ENCODE results near the gene ADCY5.

ADCY5 gene

GRCh38 chr3:123367467-123368154 is 81.3 kb downstream of the ADCY5 start:
- POLR2A ChIA-PET: no interaction called here
- CTCF ChIA-PET: no interaction called here
- no peak for TF ChIP-seq LEF1 (IDR thresholded peaks at IDR 0.05; ENCODE audit: borderline replicate concordance)
- no peak for TF ChIP-seq FOXM1 (IDR thresholded peaks at IDR 0.05; ENCODE audit: borderline replicate concordance)
- no peak for TF ChIP-seq TARDBP (IDR thresholded peaks at IDR 0.05)
- TF ChIP-seq ARNT (IDR thresholded peaks at IDR 0.05): no peak
- no peak for TF ChIP-seq HDGF (IDR thresholded peaks at IDR 0.05; ENCODE audit: borderline replicate concordance)
- TF ChIP-seq NFRKB (IDR thresholded peaks at IDR 0.05): no peak
- no peak for TF ChIP-seq L3MBTL2 (conservative IDR thresholded peaks at IDR 0.05)
- no peak for TF ChIP-seq SP1 (IDR thresholded peaks at IDR 0.05)
- TF ChIP-seq, protein P1, sequence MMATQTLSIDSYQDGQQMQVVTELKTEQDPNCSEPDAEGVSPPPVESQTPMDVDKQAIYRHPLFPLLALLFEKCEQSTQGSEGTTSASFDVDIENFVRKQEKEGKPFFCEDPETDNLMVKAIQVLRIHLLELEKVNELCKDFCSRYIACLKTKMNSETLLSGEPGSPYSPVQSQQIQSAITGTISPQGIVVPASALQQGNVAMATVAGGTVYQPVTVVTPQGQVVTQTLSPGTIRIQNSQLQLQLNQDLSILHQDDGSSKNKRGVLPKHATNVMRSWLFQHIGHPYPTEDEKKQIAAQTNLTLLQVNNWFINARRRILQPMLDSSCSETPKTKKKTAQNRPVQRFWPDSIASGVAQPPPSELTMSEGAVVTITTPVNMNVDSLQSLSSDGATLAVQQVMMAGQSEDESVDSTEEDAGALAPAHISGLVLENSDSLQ (IDR thresholded peaks at IDR 0.05): no peak
- TF ChIP-seq CTBP1 (IDR thresholded peaks at IDR 0.05; ENCODE audit: borderline replicate concordance): no peak
- no peak for TF ChIP-seq ZNF384 (IDR thresholded peaks at IDR 0.05)
- TF ChIP-seq BHLHE40 (IDR thresholded peaks at IDR 0.05; ENCODE audit: borderline replicate concordance): no peak
- TF ChIP-seq ELF4 (IDR thresholded peaks at IDR 0.05): no peak
- no peak for TF ChIP-seq FOXK2 (IDR thresholded peaks at IDR 0.05)
- TF ChIP-seq SUZ12 (IDR thresholded peaks at IDR 0.05): no peak
- no peak for TF ChIP-seq FOXA1 (IDR thresholded peaks at IDR 0.05)
- no peak for DNase-seq (ENCODE audit: extremely low spot score)

DNA sequence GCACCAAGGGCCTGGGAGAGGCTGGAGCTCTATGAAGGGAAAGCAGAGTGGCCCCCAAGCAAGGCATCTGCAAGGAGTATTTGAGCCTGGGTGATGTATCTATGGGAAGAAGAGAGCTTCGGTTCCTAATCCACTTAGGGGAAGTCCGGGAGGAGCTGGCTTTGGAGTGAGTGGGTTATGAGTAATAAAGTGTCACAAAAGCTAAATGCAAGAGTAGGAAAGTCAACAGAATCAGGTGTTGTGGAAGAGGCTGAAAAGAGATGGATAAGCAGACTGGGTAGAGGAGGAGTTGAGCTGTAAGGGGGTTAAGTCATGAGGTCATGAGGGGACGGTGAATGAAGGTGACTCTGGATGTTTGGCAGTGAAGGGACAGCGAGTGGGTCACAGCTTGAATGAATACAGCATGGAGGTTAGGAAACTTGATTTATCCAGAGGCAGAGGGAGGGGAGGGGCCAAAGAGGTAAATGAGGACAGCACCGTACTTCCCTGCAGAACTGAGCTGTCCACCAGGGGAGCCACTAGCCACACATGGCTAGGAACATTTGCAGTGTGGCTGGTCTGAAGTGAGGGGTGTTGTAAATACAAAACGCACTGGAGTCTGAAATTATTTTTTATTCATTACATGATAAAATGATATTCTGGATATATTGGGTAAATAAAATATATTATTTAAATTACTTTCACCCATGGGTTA is 83.3 kb downstream of the ADCY5 start:
- POLR2A ChIA-PET: no interaction called here
- TF ChIP-seq L3MBTL2 (conservative IDR thresholded peaks at IDR 0.05): no peak
- no peak for TF ChIP-seq BHLHE40 (IDR thresholded peaks at IDR 0.05; ENCODE audit: borderline replicate concordance)
- TF ChIP-seq LEF1 (IDR thresholded peaks at IDR 0.05; ENCODE audit: borderline replicate concordance): no peak
- TF ChIP-seq ARNT (IDR thresholded peaks at IDR 0.05): no peak
- no peak for TF ChIP-seq ZNF384 (IDR thresholded peaks at IDR 0.05)
- TF ChIP-seq, protein P1 (IDR thresholded peaks at IDR 0.05): no peak
- TF ChIP-seq SUZ12 (IDR thresholded peaks at IDR 0.05): no peak
- no peak for TF ChIP-seq FOXM1 (IDR thresholded peaks at IDR 0.05; ENCODE audit: borderline replicate concordance)
- TF ChIP-seq TARDBP (IDR thresholded peaks at IDR 0.05): no peak
- TF ChIP-seq CTBP1 (IDR thresholded peaks at IDR 0.05; ENCODE audit: borderline replicate concordance): no peak
- no peak for TF ChIP-seq NFRKB (IDR thresholded peaks at IDR 0.05)
- no peak for TF ChIP-seq SP1 (IDR thresholded peaks at IDR 0.05)
- no peak for TF ChIP-seq HDGF (IDR thresholded peaks at IDR 0.05; ENCODE audit: borderline replicate concordance)
- TF ChIP-seq ELF4 (IDR thresholded peaks at IDR 0.05): no peak
- TF ChIP-seq FOXK2 (IDR thresholded peaks at IDR 0.05): no peak
- no peak for TF ChIP-seq FOXA1 (IDR thresholded peaks at IDR 0.05)
- peak; percentile 79 for DNase-seq (ENCODE audit: extremely low spot score)
- CTCF ChIA-PET: interaction anchor here (0.6 to 1.5 kb wide), 8 partner anchors 9 to 124 kb away, joined by 3 to 5 read pairs (median 4); no protein-coding TSS in a partner anchor

DNA sequence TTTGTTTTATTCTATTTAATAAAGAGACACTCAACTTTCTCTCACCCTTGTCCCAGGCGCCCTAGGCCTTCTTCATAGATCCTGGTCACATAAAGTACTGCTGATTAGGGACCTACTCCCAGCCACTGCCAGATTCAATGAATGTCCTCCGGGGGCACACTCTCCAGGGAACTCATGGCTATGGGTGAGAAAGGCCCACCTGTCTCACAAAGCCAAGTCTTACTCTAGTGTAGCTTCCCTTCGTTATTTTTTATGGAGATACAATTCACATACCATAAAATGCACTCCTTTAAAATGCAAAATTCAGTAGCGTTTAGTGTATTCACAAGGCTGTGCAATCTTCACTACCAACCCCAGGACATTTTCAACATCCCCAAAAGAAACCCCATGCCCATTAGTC is 87.8 kb downstream of the ADCY5 start:
- TF ChIP-seq, protein P1 (IDR thresholded peaks at IDR 0.05): no peak
- no peak for TF ChIP-seq SUZ12 (IDR thresholded peaks at IDR 0.05)
- no peak for TF ChIP-seq ZNF384 (IDR thresholded peaks at IDR 0.05)
- no peak for TF ChIP-seq FOXA1 (IDR thresholded peaks at IDR 0.05)
- no peak for TF ChIP-seq BHLHE40 (IDR thresholded peaks at IDR 0.05; ENCODE audit: borderline replicate concordance)
- no peak for TF ChIP-seq L3MBTL2 (conservative IDR thresholded peaks at IDR 0.05)
- no peak for TF ChIP-seq TARDBP (IDR thresholded peaks at IDR 0.05)
- no peak for TF ChIP-seq HDGF (IDR thresholded peaks at IDR 0.05; ENCODE audit: borderline replicate concordance)
- TF ChIP-seq ELF4 (IDR thresholded peaks at IDR 0.05): no peak
- TF ChIP-seq LEF1 (IDR thresholded peaks at IDR 0.05; ENCODE audit: borderline replicate concordance): no peak
- no peak for TF ChIP-seq FOXM1 (IDR thresholded peaks at IDR 0.05; ENCODE audit: borderline replicate concordance)
- no peak for TF ChIP-seq ARNT (IDR thresholded peaks at IDR 0.05)
- TF ChIP-seq SP1 (IDR thresholded peaks at IDR 0.05): no peak
- TF ChIP-seq NFRKB (IDR thresholded peaks at IDR 0.05): no peak
- no peak for TF ChIP-seq CTBP1 (IDR thresholded peaks at IDR 0.05; ENCODE audit: borderline replicate concordance)
- TF ChIP-seq FOXK2 (IDR thresholded peaks at IDR 0.05): no peak
- POLR2A ChIA-PET: no interaction called here
- DNase-seq (ENCODE audit: extremely low spot score): no peak
- CTCF ChIA-PET: no interaction called here

DNA sequence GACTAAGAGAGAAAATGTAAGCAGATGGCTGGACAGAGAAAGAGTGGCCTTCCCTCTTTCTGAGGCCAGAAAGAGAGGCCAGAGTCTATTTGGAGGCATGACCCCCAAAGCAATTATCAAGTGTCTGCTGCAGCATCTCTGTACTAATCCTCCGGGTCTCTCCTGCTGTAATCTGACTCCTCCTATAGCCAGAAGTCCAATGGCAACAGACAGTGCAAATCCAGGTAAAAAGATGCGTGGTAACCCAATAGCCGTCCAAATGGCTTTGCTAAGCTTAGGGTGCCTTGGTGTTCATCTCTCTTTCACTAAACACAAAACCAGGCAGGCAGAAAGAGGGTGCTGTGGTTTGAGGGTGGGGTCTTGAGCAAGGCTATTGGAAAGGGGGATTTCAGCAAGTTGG is 91.6 kb downstream of the ADCY5 start:
- ChIA-PET POLR2A (no interaction called here), CTCF (no interaction called here)
- DNase-seq (ENCODE audit: extremely low spot score): no peak
- TF ChIP-seq L3MBTL2 (conservative IDR thresholded peaks at IDR 0.05) (no peak), ZNF384 (IDR thresholded peaks at IDR 0.05) (no peak), HDGF (IDR thresholded peaks at IDR 0.05; ENCODE audit: borderline replicate concordance) (no peak), FOXM1 (IDR thresholded peaks at IDR 0.05; ENCODE audit: borderline replicate concordance) (no peak), FOXK2 (IDR thresholded peaks at IDR 0.05) (no peak), ELF4 (IDR thresholded peaks at IDR 0.05) (no peak), LEF1 (IDR thresholded peaks at IDR 0.05; ENCODE audit: borderline replicate concordance) (no peak), ARNT (IDR thresholded peaks at IDR 0.05) (no peak), SP1 (IDR thresholded peaks at IDR 0.05) (no peak), SUZ12 (IDR thresholded peaks at IDR 0.05) (no peak)
- TF ChIP-seq, protein P1 (IDR thresholded peaks at IDR 0.05): no peak

GRCh38 chr3:123353850-123354233 is 95.0 kb downstream of the ADCY5 start:
- ChIA-PET CTCF (interaction anchor here (1.4 kb wide), 1 partner anchor 12 kb away, joined by 3 read pairs; no protein-coding TSS in a partner anchor), POLR2A (no interaction called here)
- DNase-seq (ENCODE audit: extremely low spot score): no peak
- TF ChIP-seq SUZ12 (IDR thresholded peaks at IDR 0.05): no peak
- TF ChIP-seq, protein P1 (IDR thresholded peaks at IDR 0.05): no peak
- no peak for TF ChIP-seq ZNF384 (IDR thresholded peaks at IDR 0.05)
- no peak for TF ChIP-seq FOXM1 (IDR thresholded peaks at IDR 0.05; ENCODE audit: borderline replicate concordance)
- no peak for TF ChIP-seq ARNT (IDR thresholded peaks at IDR 0.05)
- no peak for TF ChIP-seq BHLHE40 (IDR thresholded peaks at IDR 0.05; ENCODE audit: borderline replicate concordance)
- no peak for TF ChIP-seq CTBP1 (IDR thresholded peaks at IDR 0.05; ENCODE audit: borderline replicate concordance)
- TF ChIP-seq HDGF (IDR thresholded peaks at IDR 0.05; ENCODE audit: borderline replicate concordance): no peak
- no peak for TF ChIP-seq ELF4 (IDR thresholded peaks at IDR 0.05)
- TF ChIP-seq TARDBP (IDR thresholded peaks at IDR 0.05): no peak
- TF ChIP-seq NFRKB (IDR thresholded peaks at IDR 0.05): no peak
- no peak for TF ChIP-seq FOXA1 (IDR thresholded peaks at IDR 0.05)
- no peak for TF ChIP-seq LEF1 (IDR thresholded peaks at IDR 0.05; ENCODE audit: borderline replicate concordance)
- no peak for TF ChIP-seq L3MBTL2 (conservative IDR thresholded peaks at IDR 0.05)
- TF ChIP-seq SP1 (IDR thresholded peaks at IDR 0.05): no peak
- TF ChIP-seq FOXK2 (IDR thresholded peaks at IDR 0.05): no peak

All from HEK293T (cell line).